ENCODE data around the gene DPT.

DPT gene

GRCh38 chr1:168697356-168698126 lies 31.5 kb downstream of the DPT start:
- DNase-seq = no peak

- DNase-seq = no peak
Observed at GRCh38 chr1:168696125-168696760, 32.8 kb downstream of the DPT start.

- no peak for DNase-seq
Observed at GRCh38 chr1:168693872-168694238, 35.2 kb downstream of the DPT start.

GRCh38 chr1:168693197-168693871 lies 35.7 kb downstream of the DPT start:
- no peak for DNase-seq

- no peak for DNase-seq
Observed at GRCh38 chr1:168692472-168692871, 36.5 kb downstream of the DPT start.

- no peak for DNase-seq
Observed at GRCh38 chr1:168691541-168691940, 37.5 kb downstream of the DPT start.

GRCh38 chr1:168689726-168690602 lies 39.0 kb downstream of the DPT start:
- DNase-seq = no peak

GRCh38 chr1:168689327-168689657 lies 39.7 kb downstream of the DPT start:
- DNase-seq = no peak

GRCh38 chr1:168688644-168689326 lies 40.2 kb downstream of the DPT start:
- no peak for DNase-seq

- no peak for DNase-seq
Observed at GRCh38 chr1:168687816-168688215, 41.2 kb downstream of the DPT start.

GRCh38 chr1:168686666-168687065 lies 42.3 kb downstream of the DPT start:
- DNase-seq = no peak

GRCh38 chr1:168683871-168684270 lies 45.1 kb downstream of the DPT start:
- DNase-seq = no peak

- DNase-seq = no peak
Observed at GRCh38 chr1:168676861-168677260, 52.1 kb downstream of the DPT start.

- DNase-seq = no peak
Observed at GRCh38 chr1:168676029-168676812, 52.8 kb downstream of the DPT start.

- no peak for DNase-seq
Observed at GRCh38 chr1:168673974-168674683, 54.9 kb downstream of the DPT start.

GRCh38 chr1:168672278-168672677 lies 56.7 kb downstream of the DPT start:
- no peak for DNase-seq

- no peak for DNase-seq
Observed at GRCh38 chr1:168671782-168672181, 57.2 kb downstream of the DPT start.

- DNase-seq = no peak
Observed at GRCh38 chr1:168665975-168666374, 63.0 kb downstream of the DPT start.

GRCh38 chr1:168664069-168664834 lies 64.8 kb downstream of the DPT start:
- DNase-seq = no peak

GRCh38 chr1:168656485-168656884 lies 72.5 kb downstream of the DPT start:
- DNase-seq = no peak

All from inflammatory macrophage treated with lipopolysaccharide for 4 hours (primary cell).